Gastroesophageal sphincter (tissue), 3 donors: ENCODE results near the gene C10orf53.

ENCODE experiments used
- EP300 ChIP-seq: sonication (generic); formaldehyde crosslinking; IDR thresholded peaks from one replicate; pipeline ENCODE4 v1.6.1; 2017; ENCODE audit warnings: antibody characterized with exemption, mild to moderate bottlenecking
- POLR2AphosphoS5 ChIP-seq: sonication (generic); formaldehyde crosslinking; IDR thresholded peaks from one replicate; pipeline ENCODE4 v1.6.1; 2017; ENCODE audit warnings: antibody characterized with exemption
- TF ChIP-seq, protein P1 (sequence below), 4 experiments: fragments of 200-600 bp in 2 of 4; fragments of 450-650 bp in 2 of 4; sonication (generic) in 1 of 4; IDR thresholded peaks; one replicate each; pipeline ENCODE4 v1.5.1; 2017 to 2019; ENCODE audit warnings: antibody characterized with exemption in 4 of 4, mild to moderate bottlenecking in 2 of 4, moderate library complexity in 2 of 4

DNA sequence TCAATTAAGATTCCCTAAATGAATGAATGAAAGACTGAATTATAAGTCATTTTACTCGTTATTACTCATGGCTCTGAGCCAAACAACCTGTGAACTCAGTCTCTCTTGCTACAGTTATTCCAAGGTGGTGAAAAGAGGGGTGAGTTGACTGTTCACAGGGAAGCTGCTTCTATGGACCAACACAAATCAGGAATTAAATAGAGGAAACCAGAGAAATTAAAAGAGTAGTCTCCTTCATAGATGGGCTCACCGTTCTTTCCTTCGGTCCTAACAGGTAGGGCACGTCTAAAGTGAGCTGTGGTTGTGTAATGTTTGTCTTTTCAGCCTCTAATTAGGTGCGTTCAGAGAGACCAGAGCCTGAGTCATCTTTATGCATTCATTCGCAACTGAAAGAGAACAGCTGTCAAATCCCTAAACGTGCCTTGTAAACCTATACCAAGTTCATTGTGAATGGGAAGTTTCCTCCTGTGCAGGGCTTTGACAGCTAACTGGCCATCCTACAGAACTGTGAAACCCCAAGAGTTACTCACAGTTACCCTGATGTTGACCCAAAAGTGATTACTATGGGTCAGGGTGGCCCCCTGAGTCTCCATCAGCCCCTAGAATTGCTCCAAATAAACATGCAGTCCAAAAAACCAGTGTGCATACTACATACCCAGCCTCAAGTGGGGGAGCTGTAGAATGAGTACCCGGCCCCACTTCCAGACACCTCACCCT, 18.2 kb upstream of the C10orf53 start:
- TF ChIP-seq, protein P1, sequence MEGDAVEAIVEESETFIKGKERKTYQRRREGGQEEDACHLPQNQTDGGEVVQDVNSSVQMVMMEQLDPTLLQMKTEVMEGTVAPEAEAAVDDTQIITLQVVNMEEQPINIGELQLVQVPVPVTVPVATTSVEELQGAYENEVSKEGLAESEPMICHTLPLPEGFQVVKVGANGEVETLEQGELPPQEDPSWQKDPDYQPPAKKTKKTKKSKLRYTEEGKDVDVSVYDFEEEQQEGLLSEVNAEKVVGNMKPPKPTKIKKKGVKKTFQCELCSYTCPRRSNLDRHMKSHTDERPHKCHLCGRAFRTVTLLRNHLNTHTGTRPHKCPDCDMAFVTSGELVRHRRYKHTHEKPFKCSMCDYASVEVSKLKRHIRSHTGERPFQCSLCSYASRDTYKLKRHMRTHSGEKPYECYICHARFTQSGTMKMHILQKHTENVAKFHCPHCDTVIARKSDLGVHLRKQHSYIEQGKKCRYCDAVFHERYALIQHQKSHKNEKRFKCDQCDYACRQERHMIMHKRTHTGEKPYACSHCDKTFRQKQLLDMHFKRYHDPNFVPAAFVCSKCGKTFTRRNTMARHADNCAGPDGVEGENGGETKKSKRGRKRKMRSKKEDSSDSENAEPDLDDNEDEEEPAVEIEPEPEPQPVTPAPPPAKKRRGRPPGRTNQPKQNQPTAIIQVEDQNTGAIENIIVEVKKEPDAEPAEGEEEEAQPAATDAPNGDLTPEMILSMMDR (IDR thresholded peaks at IDR 0.05) = no peak
- TF ChIP-seq EP300 (no peak), POLR2AphosphoS5 (no peak)
